Measurements from ENCODE around the gene INPP5A.

Gene INPP5A

GRCh38 chr10:132812520-132812919 is 274.9 kb downstream of the INPP5A start:
- no peak overlapping the region for H3K4me3 ChIP-seq (ENCODE audit: low read depth, low read length)
- DNase-seq (ENCODE audit: low read depth): no peak
- no peak for TF ChIP-seq CTCF (IDR thresholded peaks at IDR 0.05; ENCODE audit: low read depth, low read length, missing control alignments)

- no peak overlapping the region for H3K4me3 ChIP-seq (ENCODE audit: low read depth, low read length)
- DNase-seq (ENCODE audit: low read depth): no peak
- TF ChIP-seq CTCF (IDR thresholded peaks at IDR 0.05; ENCODE audit: low read depth, low read length, missing control alignments): no peak
Measured at GRCh38 chr10:132813001-132813401, 275.4 kb downstream of the INPP5A start.

GRCh38 chr10:132813560-132814468 is 276.2 kb downstream of the INPP5A start:
- no peak overlapping the region for H3K4me3 ChIP-seq (ENCODE audit: low read depth, low read length)
- no peak for DNase-seq (ENCODE audit: low read depth)
- no peak for TF ChIP-seq CTCF (IDR thresholded peaks at IDR 0.05; ENCODE audit: low read depth, low read length, missing control alignments)

- no peak for DNase-seq (ENCODE audit: low read depth)
- H3K4me3 ChIP-seq (ENCODE audit: low read depth, low read length): no peak overlapping the region
- TF ChIP-seq CTCF (IDR thresholded peaks at IDR 0.05; ENCODE audit: low read depth, low read length, missing control alignments): no peak
Measured at GRCh38 chr10:132814469-132814856, 276.9 kb downstream of the INPP5A start.

DNA sequence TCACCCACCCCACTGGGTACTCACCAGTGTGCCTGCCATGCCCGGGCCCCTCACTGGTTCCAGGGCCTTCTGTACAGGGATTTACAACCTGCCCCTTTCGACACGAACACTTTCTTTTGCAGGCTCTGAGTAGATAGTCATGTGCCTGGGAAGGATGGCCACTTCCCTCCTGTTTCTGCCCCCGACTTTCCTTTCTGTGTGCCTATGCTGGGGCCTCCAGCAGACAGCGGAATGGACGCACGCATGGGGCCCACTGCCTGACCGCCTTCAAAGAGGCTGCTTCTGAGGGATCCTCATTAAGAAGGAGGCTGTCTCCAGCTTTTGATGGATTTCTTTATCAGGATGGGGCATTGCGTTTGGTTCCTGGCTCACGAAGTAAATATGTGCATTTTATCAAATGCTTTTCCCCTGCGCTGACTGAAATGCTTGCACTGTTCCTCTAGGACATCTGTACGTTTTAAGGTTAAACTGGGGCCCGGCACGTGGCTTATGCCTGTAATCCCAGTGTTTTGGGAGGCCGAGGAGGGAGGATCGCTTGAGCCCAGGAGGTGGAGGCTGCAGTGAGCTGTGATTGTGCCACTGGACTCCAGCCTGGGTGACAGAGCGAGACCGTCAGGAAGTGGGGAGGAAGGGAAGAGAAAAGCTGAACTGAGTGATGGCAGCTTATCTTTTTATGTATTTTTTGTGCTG is 277.7 kb downstream of the INPP5A start:
- no peak for TF ChIP-seq CTCF (IDR thresholded peaks at IDR 0.05; ENCODE audit: low read depth, low read length, missing control alignments)
- DNase-seq (ENCODE audit: low read depth): no peak
- H3K4me3 ChIP-seq (ENCODE audit: low read depth, low read length): no peak overlapping the region

DNA sequence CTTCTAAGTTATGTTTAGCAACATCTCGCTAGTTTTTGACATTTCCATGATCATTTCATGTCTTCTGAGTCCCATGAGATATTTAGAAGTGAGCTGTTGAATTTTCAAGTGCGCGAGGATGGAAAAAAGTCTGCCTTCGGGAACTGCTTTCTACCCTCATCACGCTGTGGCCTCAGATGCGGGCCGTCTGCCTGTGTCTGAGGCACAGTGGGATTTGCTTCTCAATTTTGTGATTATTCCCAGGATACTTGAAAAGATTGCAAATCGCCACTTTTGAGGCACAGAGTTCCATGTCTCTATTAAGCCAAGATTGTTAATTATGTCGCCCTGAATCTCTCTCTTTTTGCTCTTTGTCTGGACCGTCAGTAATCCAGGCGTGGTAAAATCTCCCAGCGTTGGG is 279.1 kb downstream of the INPP5A start:
- TF ChIP-seq CTCF (IDR thresholded peaks at IDR 0.05; ENCODE audit: low read depth, low read length, missing control alignments): no peak
- H3K4me3 ChIP-seq (ENCODE audit: low read depth, low read length): no peak overlapping the region
- DNase-seq (ENCODE audit: low read depth): no peak

All from GM12864 (cell line).